ENCODE results near the gene TM2D3. TPM values are rescaled to one million over a fixed set of nuclear protein-coding genes. Genes with fewer than 3 reads are reported as not detected.
"Not testable (repeated sequence)": the region's sequence is repeated elsewhere in the genome, so short reads cannot be mapped to it uniquely, and the experiment has no call there.

TM2D3 gene
- total RNA-seq, 1 experiment from 2014 or later: 21.9 TPM

DNA sequence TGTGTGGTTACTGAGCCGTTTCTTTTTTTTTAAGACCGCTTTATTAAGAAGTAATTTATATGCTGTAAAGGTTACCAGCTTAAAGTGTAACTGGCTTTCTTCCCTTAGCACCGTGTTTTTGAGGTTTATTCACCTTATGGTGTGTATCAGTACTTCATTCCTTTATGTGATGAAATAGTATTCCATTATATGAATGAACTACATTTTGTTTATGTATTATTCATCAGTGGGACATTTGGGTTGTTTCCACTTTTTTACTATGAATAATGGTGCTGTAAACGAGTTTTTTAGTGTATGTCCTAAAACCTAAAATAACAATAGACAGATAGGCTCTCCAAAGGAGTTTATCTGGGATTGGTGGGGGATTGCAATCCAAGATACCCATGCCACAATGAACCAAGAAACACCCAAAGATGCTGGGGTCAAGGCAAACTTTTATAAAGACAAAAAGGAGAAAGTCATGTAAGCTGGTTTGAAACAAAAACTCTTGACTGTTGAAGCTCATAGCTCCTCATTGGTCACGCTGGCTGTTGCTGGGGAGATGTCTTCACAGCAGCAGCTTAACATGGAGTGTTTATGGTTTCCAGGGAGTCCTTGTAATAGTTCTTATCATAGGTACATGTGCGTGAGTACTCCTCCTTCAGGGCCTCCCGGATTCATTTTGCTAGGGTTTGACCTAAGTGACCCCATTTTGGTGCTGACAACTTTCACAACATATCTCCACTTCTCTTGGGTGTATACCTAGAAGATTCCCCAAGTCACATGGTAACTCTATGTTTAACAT lies 16.0 kb downstream of the TM2D3 start:
- in situ Hi-C loops (cut with HindIII; ENCODE audit: low sequenced_read_pairs): no loop called here
- DNase-seq (ENCODE audit: low spot score): no peak

DNA sequence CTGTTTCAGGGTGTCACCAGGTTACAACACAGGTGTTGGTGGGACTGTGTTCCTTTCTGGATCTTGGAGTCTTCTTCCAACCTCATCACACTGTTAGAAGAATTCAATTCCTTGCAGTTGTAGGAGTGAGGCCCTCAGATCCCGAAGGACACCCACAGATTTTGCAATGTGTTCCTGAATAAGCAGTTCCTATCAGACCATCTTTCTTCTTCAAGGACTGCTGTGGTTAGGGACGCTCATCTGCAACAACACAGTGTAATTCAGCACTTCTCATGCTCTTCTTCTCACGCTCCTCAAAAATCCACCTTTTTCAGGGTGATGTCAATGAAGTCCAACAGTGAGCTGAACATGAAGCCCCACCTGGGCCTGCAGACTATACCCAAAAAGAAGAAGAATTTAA lies 18.8 kb downstream of the TM2D3 start:
- DNase-seq (ENCODE audit: low spot score): no peak
- in situ Hi-C loops (cut with HindIII; ENCODE audit: low sequenced_read_pairs): no loop called here

DNA sequence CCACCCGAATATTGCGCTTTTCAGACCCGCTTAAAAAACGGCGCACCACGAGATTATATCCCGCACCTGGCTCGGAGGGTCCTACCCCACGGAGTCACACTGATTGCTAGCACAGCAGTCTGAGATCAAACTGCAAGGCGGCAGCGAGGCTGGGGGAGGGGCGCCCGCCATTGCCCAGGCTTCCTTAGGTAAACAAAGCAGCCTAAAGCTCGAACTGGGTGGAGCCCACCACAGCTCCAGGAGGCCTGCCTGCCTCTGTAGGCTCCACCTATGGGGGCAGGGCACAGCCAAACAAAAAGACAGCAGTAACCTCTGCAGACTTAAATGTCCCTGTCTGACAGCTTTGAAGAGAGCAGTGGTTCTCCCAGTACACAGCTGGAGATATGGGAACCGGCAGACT lies 25.5 kb downstream of the TM2D3 start:
- DNase-seq (ENCODE audit: low spot score); in situ Hi-C loops (cut with HindIII; ENCODE audit: low sequenced_read_pairs): not testable (repeated sequence)

DNA sequence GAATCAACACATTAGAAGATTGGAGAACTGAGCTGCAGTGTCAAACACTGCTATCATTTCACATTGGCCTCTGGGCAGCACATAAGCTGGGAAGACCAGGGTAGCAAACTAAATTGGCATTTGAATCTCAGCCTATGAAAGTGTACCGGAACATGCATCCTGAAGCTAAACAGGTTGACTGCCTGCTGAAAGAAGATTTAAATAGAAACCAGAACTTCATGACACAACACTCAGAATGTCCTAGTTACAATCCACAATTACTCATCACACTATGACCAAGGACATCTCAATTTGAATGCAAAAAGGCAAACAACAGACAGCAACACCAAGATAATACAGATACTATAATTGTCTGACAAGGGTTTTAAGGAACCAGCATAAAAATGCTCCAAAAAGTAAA lies 26.2 kb downstream of the TM2D3 start:
- in situ Hi-C loops (cut with HindIII; ENCODE audit: low sequenced_read_pairs): no loop called here

DNA sequence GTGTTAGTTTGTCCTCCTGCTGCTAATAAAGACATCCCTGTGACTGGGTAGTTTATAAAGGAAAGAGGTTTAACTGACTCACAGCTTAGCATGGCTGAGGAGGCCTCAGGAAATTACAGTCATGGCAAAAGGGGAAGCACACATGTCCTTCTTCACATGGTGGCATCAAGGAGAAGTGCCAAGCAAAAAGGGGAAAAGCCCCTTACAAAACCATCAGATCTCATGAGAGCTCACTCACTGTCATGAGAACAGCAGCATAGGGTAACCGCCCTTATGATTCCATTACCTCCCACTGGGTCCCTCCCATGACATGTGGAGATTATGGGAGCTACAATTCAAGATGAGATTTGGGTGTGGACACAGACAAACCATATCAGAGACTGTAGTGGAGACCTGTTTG lies 27.0 kb downstream of the TM2D3 start:
- DNase-seq (ENCODE audit: low spot score): no peak
- in situ Hi-C loops (cut with HindIII; ENCODE audit: low sequenced_read_pairs): no loop called here

More for the DNA sequence above, 26.2 kb downstream of the TM2D3 start:
- DNase-seq (ENCODE audit: low spot score): no peak

DNA sequence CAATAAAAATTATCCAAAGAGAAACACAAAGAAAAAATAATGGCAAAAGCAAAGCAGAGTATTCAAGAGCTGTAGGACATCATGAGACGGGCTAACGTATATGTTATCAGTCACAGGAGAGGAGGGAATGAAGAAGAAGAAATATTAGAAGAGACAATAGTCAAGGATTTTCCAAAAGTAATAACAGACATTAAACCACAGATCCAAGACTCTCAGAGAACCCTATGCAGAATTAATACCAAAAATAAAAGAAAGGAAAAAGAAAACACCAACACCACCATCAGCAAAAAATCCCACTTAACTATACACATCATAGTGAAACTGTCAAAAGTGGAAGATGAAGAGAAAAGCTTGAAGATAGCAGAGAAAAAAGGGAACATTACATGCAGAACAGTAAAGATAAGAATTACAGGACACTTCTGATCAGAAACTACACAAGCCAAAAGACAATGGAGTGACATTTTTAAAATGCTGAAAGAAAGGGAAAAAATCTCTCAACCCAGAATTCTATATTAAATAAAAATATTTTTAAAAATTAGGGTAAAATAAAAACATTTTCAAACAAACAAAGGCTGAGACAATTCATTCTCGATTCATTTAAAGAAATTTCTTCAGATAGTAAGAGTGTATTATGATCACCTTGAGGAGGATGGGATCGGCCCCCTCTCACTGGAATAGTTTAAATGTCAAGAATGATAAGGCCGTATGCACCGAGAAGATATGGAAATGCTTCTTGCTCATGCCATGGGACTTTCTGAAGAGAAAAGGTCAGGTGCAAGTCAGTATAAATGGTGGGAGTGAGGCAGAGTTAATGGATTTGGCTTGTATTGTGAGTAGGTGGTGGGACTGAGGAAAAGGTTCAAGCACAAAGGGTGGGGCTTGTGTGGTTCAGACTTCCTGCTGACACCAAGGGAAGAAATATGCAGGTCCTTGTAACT lies 28.5 kb downstream of the TM2D3 start:
- in situ Hi-C loops (cut with HindIII; ENCODE audit: low sequenced_read_pairs): no loop called here
- no peak for DNase-seq (ENCODE audit: low spot score)

DNA sequence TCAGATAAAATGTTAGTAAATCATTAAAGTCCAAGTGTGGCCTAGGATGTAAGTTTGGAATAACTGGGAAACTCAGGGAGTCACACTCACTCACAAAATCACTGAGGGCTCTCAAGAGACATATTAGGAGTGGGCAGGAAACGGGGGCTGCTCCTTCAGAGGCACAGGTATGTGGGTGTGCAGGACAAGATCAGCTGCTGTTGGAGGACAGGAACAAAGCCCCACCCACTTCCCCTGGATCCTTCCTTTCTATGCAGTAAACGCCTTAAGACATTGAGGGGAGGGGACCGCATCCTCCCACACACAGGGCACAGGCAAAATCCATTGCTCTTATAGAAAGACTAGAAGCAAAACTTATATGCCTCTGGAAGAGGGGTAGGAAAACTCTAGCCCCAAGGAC lies 30.2 kb downstream of the TM2D3 start:
- DNase-seq (ENCODE audit: low spot score): no peak
- in situ Hi-C loops (cut with HindIII; ENCODE audit: low sequenced_read_pairs): no loop called here

DNA sequence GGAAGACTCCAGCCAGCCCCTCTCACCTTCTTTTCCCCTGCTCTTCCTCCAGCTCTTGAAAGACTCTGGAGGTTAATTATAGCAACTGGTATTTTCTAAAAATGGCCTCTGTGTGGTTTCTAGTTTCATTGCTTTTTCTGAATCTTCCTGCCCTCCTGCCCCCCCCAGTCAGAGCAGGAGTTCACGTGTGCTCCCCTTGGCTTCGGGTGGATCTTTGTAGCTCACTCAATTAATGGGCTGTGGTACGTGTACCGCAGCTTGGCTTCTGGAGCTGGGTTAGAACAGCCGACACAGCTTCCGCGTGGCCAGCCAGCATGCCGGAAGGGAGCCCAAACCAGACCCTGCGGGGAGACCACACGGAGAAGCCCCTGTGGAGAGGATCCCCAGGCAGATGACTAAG lies 31.5 kb downstream of the TM2D3 start:
- in situ Hi-C loops (cut with HindIII; ENCODE audit: low sequenced_read_pairs): no loop called here
- DNase-seq (ENCODE audit: low spot score): no peak

DNA sequence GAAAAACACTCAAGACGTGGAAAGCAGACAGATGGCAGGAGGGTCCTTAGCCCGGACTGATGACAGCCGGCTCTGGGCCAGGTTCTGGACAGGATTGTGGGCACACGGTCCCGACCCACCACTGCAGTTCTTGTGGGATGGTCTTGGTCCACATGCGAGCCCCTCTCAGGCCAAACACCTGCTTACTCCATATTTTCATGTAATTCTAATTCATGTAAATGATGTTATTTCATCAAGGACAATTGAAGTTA lies 32.6 kb downstream of the TM2D3 start:
- DNase-seq (ENCODE audit: low spot score): no peak
- in situ Hi-C loops (cut with HindIII; ENCODE audit: low sequenced_read_pairs): no loop called here

DNA sequence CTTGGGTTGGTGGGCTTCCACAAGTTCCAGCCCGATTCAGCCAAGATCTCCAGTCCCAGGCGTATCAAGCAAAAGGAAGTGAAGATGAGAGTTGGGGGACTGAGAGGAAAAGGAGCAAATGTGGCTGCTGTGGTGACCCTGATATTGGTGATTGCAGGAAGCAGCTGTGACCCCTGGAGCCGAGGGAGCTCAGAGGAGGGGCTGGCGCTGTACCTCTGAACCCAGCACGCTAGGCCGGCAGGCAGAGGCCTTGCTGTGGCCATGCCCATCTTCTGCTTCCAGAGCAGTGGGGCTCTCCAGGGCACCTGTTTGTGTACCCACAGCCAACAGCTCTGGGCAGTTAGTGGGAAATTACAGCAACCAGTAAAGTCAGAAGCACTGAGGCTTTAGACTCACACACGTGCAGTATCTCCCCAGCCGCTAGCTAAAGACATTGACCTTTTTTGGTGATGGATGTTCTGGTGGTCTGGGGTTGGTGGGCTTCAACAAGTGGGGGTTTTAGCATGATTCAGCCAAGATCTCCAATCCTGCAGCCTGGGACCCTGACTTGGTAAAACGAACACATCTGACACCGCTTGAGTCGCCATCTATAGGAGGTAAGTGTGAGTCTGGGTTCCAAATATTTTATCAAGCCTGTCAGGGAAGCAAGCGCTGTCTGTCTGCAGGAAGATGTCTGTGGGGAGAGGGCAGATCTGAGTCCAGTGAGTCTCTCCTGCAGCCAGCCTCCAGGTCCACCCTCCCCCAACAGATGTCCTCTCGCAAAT lies 33.1 kb downstream of the TM2D3 start:
- no peak for DNase-seq (ENCODE audit: low spot score)
- in situ Hi-C loops (cut with HindIII; ENCODE audit: low sequenced_read_pairs): no loop called here

DNA sequence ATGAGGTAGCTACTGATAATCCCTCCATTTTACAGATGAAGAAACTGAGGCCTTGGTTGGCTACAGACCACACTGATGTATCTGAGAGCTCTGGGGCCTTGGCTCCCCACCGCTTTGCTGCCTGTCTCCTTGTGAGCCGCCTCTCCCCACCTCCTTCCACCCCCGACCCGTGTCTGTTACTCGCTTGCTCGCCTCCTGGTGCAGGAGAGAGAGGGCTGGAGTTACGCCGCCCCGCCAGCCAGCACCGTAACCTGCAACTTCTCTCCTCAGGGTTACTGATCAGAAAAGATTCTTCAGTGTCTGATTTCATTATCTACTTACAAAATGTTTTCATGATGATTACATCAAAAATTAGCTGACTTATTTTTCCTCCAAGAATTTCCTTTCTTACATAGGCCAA lies 34.1 kb downstream of the TM2D3 start:
- in situ Hi-C loops (cut with HindIII; ENCODE audit: low sequenced_read_pairs): no loop called here
- DNase-seq (ENCODE audit: low spot score): no peak

DNA sequence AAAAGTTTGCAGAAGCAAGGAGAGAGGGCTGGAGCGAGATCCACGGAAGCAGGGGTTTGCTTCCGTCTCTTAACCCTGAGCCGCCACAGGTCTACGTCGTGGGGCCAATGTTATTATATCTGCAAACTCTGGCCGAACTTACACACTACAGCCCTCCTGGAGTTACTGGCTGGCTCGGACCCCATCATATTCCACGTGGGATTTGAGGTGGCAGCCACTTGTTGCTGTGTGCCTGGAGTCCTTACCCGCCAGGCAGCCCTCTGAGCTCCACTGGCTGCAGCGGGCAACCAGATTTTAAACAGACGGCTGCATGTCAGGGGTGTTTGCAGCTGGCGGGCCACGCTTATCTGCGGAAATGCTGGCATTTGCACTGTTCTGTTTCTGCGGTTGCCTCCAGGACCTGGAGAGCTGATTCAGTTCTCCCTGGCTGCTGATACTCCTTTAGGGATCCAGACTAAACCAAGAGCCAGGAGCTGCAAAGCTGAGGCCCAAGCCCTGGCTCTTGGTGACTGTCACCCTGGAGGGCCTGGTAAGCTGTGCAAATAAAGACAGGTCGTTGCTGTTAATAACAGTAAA lies 34.7 kb downstream of the TM2D3 start:
- in situ Hi-C loops (cut with HindIII; ENCODE audit: low sequenced_read_pairs): no loop called here
- no peak for DNase-seq (ENCODE audit: low spot score)

DNA sequence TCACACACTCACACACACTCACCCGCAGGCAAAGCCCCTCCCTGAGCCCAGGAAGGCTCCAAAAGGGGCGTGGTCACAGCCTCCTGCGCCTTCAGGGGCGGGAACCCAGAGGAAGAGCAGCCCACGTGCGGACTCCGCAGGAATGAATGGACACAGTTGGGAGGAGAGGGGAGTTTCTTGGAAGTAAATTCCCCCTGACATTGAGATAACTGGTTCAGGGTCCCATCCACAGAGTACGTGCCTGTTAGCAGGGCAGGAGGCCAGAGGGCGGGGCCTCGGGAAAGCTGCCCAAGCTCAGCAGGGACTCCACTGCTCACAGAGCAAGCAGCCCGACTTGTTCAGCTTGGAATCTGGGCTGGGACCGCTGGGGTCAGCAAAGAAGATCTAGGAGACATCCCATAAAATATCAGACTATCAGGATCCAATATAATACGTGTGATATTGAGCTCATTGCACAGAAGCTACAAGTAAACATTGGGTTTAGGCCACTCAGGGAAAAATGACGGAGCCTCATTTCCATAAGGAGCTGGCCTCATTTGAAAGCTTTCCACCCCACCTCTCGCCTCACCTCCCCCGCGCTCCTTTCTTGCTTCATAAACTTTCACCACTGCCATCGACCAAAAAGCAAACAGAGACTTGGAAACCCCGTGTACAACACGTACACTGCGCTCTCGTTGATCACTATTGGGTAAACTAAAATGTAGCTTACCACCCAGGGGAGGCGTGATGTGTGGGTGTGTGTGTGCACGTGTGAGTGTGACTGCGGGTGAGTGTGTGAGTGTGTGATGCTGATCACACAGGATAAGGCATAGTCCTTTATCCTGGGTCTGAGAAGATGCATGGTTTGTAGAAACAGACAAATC lies 36.0 kb downstream of the TM2D3 start:
- no peak for DNase-seq (ENCODE audit: low spot score)
- in situ Hi-C loops (cut with HindIII; ENCODE audit: low sequenced_read_pairs): no loop called here

DNA sequence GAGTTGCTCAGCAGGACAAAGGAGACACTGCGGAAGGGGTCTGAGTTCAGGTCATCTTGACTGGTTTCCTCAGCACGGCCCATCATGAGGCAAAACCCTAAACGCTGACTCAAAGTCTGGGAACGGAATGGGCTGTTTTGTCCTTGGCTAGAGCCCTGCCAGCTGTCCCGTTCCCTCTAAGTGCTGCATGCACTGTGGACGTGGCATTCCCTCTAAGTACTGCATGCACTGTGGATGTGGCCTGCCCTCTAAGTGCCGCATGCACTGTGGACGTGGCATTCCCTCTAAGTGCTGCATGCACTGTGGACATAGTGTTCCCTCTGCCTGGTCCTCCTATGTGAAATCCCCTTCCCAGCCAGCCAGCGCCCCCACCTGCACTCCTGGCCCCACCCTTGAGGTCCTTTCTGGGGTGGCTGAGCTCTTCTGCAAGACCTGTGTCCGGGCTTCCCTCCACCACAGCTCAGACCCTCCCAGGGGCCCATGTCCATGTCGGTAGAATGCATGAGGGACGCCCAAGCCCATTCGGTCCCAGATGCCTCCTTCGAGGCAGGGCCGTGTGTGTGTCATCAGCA lies 36.7 kb downstream of the TM2D3 start:
- no peak for DNase-seq (ENCODE audit: low spot score)
- in situ Hi-C loops (cut with HindIII; ENCODE audit: low sequenced_read_pairs): no loop called here

DNA sequence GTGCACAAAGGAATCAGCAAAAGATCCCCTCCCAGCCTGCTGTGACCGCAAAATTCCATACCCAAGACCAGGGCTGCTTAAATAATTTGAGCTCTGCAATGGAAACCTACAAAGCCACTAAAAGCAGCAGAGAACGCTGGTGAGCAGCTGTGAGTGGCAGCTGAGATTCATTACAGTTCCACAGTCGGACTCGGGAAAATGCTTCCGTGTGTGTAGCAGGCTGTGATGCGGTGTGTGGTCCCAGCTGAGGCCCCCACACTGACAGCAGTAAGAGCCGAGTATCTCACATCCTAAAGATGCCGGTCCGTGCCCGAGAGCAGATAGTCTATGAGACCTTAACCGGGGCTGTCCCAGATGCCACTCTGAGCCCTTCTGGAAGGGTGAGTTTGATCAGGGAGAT lies 37.4 kb downstream of the TM2D3 start:
- no peak for DNase-seq (ENCODE audit: low spot score)
- in situ Hi-C loops (cut with HindIII; ENCODE audit: low sequenced_read_pairs): no loop called here

DNA sequence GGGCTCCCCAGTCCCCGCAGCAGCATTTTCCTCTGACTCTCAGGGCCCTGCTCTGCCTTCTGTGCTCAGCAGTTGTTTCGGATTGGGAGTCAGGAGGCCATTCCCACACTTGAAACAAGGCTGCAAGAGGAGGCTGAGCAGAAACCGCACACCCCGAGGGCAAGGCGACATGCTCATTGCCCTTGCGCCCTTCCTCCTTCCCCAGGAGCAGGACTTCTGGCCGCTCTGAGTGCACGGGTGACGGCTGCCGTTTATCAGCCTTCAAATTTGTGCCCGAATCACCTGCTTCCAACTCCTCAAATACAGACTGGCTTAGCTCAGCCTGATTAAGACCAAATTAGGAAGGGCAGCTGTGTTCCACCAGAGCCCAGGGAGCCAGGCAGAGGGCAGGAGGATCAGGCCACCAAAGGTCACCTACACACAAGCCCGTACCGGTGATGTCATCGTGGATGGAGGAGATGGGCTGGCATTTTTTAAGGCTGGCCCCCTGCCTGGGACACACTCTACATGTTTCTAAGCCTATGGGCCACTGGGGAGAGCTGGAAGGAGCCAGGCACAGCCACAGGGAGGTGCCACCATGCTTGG lies 38.1 kb downstream of the TM2D3 start:
- in situ Hi-C loops (cut with HindIII; ENCODE audit: low sequenced_read_pairs): no loop called here
- no peak for DNase-seq (ENCODE audit: low spot score)

DNA sequence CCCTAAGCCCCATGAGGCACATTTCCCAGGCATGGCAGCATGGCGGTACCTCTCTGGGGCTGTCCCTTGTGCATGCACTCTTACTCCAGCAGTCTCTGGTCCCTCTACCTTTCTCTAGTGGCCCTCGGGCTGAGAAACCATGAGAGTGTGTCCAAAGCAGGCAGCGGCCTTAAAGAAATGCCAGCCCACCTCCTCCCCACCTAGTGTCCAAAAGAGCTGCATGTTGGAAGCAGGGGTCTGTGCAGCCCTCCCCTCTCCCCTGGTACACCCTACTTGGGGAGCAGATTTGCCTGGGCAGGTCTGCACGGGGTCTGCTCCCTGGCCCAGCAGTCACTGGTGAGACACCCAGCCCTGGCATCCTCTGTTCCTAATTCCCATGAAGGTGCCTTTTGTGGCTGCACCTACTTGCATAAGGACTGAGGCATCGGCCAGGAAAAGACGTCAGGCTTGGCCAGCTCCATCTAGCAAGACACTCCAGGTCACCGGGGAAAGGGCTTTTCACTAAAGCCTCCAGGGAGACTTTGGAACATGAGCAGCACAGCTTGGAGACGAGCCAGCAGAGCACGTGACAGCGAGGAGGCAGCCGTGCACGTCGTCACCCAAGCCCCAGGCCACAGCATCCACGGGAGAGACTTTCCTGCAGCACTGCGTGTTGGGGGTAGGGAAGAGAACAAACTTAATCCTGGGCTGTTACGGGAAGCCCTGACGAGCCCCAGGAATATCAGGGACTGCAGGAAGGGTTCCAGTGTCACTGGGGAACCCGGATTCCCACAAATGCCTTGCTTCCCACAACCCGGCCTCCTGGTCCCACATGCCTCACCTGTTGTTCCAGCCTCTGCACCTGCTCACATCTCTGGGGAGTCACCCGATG lies 38.8 kb downstream of the TM2D3 start:
- in situ Hi-C loops (cut with HindIII; ENCODE audit: low sequenced_read_pairs): no loop called here

More for the DNA sequence above, 38.8 kb downstream of the TM2D3 start:
- DNase-seq (ENCODE audit: low spot score): peak; percentile 25

All from G401 (cell line).